ENCODE results near the gene MICALL2.

The MICALL2 gene

DNA sequence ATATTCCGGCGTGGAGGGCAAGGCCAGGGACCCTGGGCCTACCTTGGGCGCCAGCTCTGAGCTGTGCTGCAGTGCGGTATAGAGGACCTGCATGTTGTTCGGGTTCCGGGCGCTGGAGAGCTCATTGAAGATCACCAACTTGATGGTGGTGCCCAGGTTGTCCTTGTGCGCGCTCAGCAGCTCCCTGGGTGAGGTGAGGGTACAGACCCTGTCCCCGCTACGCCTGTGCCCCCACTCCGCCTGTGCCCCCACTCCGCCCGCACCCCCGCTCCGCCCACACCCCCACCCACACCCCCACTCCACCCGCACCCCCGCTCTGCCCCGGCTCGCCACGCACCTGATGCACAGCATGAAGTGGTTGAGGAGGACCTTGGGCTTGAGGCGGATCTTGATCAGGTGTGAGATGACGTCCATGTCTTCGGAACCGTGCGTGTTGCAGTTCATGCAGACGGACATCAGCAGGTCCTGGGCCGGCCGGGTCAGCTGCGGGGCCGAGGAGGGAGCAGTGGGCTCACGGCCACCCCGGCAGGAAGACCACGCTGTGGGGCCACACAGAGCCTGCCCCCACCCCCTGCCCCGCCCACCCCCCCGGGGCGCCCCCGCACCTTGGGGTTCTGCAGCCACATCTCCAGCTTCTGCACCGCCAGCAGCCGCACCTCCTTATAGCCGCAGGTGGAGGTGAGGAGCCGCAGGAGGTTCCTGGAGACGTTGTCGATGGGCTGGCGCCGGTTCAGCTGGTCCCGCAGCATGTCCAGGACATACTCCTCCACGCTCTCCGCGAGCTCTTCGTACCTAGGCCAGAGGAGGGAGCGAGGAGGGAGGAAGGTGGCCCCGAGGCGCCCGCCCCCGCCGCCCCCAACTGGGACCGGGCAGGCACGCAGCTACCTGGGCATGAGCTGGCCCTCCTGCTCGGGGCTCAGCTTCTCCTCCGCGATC is 39.4 kb upstream of the MICALL2 start:
- H3K4me1 ChIP-seq (ENCODE audit: control insufficient read depth, insufficient read depth, low read length), result no peaks in the 10 kb centered on the region
- H3K36me3 ChIP-seq (ENCODE audit: control insufficient read depth, insufficient read depth, low read length), result peaks cover 82% of the 10 kb centered on the region
- H3K4me3 ChIP-seq (ENCODE audit: low read depth, low read length), result no peak overlapping the region
- H3K9me3 ChIP-seq (ENCODE audit: control insufficient read depth, insufficient read depth, low read depth, low read length), result no peaks in the 10 kb centered on the region
- no peak overlapping the region for H3K27ac ChIP-seq (ENCODE audit: low read depth, low read length)
- no peak overlapping the region for H3K9ac ChIP-seq (ENCODE audit: low read length)
- H3K27me3 ChIP-seq (ENCODE audit: control insufficient read depth, insufficient read depth, low read length), result no peaks in the 10 kb centered on the region

DNA sequence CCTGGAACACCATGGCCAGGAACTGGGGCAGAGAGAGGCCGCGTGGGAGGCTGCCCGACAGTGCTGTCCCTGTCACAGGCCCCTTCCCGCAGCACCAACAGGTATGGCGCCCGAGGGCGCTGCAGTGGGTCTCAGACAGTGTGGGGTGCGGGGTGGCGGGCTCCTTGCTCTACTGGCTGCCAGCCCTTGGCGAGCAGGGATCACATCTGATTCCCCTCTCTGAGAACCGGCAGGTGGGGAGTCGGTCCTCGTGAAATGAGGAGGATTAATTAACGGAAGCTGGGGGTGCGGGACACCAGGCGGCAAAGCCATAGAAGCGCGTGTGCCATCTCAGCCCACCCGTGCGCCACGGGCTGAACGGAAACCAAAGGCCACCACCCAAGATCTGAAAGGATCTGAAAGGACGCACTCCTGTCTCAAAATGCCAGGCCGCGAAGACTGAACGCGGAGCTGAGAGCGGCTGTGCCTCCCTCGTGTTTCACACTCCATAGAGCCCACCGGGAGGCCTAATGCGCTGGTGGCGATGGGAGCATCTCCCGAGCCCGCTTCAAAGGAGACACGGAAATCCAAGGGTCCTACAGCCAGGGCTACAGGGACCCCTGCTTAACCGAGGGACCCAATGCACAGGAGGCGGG is 38.1 kb upstream of the MICALL2 start:
- Histone ChIP-seq H3K9ac (ENCODE audit: low read length) (no peak overlapping the region), H3K36me3 (ENCODE audit: control insufficient read depth, insufficient read depth, low read length) (peaks cover 84% of the 10 kb centered on the region)

DNA sequence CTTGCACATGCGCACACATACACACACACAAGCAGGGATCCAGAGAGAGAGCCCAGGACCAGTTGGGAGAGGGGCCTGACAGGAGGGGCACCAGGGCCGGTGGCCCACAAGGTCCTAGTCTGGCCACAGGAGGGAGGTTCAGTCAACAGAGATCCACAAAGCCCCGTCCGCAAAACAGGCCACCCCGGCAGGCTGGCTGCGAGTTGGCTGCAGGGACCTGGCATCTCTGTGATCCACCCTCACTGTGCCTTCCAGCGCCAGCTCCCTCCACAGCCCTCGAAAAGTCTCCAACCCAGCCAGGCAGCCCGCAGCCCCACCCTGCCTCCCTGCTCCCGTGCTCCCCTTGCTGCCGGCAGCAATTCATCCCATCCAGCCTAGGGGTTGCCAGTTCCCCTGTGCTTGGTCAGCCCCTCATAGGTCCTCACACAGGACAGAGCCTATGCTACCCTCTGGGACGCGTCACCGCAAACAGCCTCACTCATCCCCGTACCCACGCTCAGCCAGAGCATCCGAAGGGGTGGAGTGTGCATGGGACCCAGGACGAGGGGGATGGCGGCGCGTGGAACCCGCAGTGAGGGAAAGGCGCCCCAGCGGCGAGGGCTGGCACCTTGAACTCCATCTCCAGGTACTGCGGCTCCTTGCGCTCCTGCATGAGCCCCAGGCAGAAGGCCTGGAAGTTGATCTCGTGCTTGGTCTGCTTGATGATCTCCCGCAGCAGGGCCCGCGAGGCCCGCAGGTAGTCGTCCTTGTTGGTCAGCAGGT is 37.4 kb upstream of the MICALL2 start:
- H3K4me1 ChIP-seq (ENCODE audit: control insufficient read depth, insufficient read depth, low read length), result no peaks in the 10 kb centered on the region
- H3K27me3 ChIP-seq (ENCODE audit: control insufficient read depth, insufficient read depth, low read length), result no peaks in the 10 kb centered on the region
- H3K27ac ChIP-seq (ENCODE audit: low read depth, low read length), result no peak overlapping the region
- no peaks in the 10 kb centered on the region for H3K9me3 ChIP-seq (ENCODE audit: control insufficient read depth, insufficient read depth, low read depth, low read length)
- peaks cover 84% of the 10 kb centered on the region for H3K36me3 ChIP-seq (ENCODE audit: control insufficient read depth, insufficient read depth, low read length)
- no peak overlapping the region for H3K4me3 ChIP-seq (ENCODE audit: low read depth, low read length)
- no peak overlapping the region for H3K9ac ChIP-seq (ENCODE audit: low read length)

More for the DNA sequence above, 38.1 kb upstream of the MICALL2 start:
- Histone ChIP-seq H3K27ac (ENCODE audit: low read depth, low read length) (no peak overlapping the region), H3K27me3 (ENCODE audit: control insufficient read depth, insufficient read depth, low read length) (no peaks in the 10 kb centered on the region), H3K4me3 (ENCODE audit: low read depth, low read length) (no peak overlapping the region), H3K9me3 (ENCODE audit: control insufficient read depth, insufficient read depth, low read depth, low read length) (no peaks in the 10 kb centered on the region), H3K4me1 (ENCODE audit: control insufficient read depth, insufficient read depth, low read length) (no peaks in the 10 kb centered on the region)

DNA sequence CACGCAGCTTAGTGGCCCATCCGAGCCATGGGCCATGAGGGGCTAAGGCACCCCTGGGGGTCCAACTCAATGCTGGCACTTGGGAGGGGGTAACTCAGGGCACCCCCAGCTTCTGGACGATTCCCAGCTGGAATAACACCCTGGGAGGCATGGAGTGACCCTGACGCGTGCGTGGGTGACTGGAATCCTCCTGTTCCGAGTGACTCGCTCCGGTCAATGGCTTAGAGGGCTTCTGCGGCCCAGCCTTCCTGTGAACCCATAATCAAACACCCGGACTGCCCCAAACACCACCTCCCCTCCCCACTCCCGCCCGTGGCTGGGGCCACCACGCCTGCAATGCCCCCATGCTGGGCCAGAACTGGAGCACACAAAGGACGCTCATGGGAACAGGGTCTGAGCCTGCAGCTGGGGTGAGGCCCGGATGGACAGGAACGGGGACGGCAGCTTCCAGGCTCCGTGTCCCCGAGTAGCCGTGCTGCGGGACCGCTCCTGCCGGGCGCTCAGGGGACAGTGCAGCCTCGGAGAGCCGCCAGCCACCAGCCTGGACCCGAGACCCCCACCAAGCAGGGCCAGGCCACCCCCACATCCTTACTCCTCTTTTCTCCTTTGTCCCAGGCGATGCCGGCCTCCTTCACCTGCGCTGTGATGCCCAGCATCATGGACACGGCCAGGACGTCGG is 36.4 kb upstream of the MICALL2 start:
- Histone ChIP-seq H3K9ac (ENCODE audit: low read length) (no peak overlapping the region), H3K4me1 (ENCODE audit: control insufficient read depth, insufficient read depth, low read length) (no peaks in the 10 kb centered on the region), H3K27ac (ENCODE audit: low read depth, low read length) (no peak overlapping the region), H3K27me3 (ENCODE audit: control insufficient read depth, insufficient read depth, low read length) (no peaks in the 10 kb centered on the region), H3K36me3 (ENCODE audit: control insufficient read depth, insufficient read depth, low read length) (peaks cover 88% of the 10 kb centered on the region), H3K9me3 (ENCODE audit: control insufficient read depth, insufficient read depth, low read depth, low read length) (no peaks in the 10 kb centered on the region), H3K4me3 (ENCODE audit: low read depth, low read length) (no peak overlapping the region)

DNA sequence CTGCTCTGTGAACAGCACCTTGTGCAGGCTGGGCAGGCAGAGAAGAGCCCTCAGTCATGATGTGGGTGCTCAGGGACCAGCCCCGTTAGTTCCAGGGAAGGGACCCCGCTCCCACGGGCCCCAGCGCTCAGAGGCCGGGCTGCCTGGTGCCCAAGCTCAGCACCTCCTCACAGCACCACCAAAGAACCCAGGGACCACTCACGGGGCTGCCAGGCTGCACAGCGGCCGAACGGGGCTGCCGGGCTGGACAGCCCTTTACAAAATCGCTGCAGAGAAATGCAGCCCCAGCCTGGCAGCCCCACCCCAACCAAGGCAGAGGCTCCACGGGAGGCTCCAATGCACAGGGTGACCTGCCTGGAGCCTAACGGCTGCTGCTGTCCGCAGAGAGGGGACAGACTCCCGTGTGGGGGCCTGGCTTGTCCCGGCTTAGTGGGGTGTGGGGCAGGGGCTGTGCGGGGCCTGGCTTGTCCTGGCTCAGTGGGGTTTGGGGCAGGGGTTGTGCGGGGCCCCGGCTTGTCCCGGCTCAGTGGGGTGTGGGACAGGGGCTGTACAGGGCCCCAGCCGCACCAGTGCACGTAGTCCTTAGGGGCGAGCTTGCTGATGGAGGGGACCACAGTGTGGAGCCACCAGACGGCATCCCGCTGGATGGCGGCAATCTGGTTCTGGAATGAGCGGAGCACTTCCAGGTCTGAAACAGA is 35.7 kb upstream of the MICALL2 start:
- H3K4me3 ChIP-seq (ENCODE audit: low read depth, low read length), result no peak overlapping the region
- H3K9ac ChIP-seq (ENCODE audit: low read length), result no peak overlapping the region
- H3K4me1 ChIP-seq (ENCODE audit: control insufficient read depth, insufficient read depth, low read length), result no peaks in the 10 kb centered on the region
- H3K27ac ChIP-seq (ENCODE audit: low read depth, low read length), result no peak overlapping the region
- no peaks in the 10 kb centered on the region for H3K9me3 ChIP-seq (ENCODE audit: control insufficient read depth, insufficient read depth, low read depth, low read length)
- H3K36me3 ChIP-seq (ENCODE audit: control insufficient read depth, insufficient read depth, low read length), result peaks cover 88% of the 10 kb centered on the region
- H3K27me3 ChIP-seq (ENCODE audit: control insufficient read depth, insufficient read depth, low read length), result no peaks in the 10 kb centered on the region

DNA sequence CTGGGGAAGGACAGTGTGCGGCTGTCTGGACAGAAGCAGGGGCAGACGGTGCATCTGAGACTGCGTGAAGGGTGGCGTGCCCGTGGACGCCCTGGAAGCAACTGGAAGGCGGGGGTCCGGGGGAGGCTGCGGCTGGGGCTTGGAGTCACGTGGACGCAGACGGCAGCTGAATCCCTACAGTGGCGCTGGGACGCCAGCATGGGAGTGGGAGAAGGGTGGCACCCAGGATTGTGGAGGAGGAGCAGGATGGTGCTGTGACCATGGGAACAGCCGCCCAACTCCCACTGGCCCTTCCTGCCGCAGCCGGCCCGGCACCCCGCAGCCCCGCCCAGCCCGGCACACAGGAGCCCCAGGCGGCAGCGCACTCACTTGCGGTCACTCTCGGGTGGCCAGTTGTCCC is 35.2 kb upstream of the MICALL2 start:
- no peaks in the 10 kb centered on the region for H3K4me1 ChIP-seq (ENCODE audit: control insufficient read depth, insufficient read depth, low read length)
- peaks cover 88% of the 10 kb centered on the region for H3K36me3 ChIP-seq (ENCODE audit: control insufficient read depth, insufficient read depth, low read length)

DNA sequence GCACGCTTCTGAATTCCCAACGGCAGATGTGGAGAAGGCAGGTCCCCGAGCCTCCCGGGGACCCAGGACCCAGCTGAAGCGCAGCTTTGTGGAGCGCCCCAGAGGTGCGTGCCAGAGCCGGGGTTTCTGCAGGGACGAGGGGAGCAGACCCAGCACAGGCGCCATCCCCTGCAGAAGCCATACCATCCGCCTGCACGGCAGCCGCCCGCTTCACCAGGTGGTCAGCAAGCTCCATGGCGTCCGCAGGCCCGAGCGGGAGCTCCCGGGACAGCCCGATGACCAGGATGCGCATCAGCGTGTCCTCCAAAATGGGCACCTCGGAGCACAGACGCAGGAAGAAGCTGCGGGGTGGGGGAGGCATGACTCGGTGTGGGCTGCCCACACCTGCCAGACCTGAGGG is 34.3 kb upstream of the MICALL2 start:
- H3K9ac ChIP-seq (ENCODE audit: low read length), result no peak overlapping the region
- H3K27me3 ChIP-seq (ENCODE audit: control insufficient read depth, insufficient read depth, low read length), result no peaks in the 10 kb centered on the region
- peaks cover 90% of the 10 kb centered on the region for H3K36me3 ChIP-seq (ENCODE audit: control insufficient read depth, insufficient read depth, low read length)
- no peak overlapping the region for H3K27ac ChIP-seq (ENCODE audit: low read depth, low read length)
- no peaks in the 10 kb centered on the region for H3K9me3 ChIP-seq (ENCODE audit: control insufficient read depth, insufficient read depth, low read depth, low read length)
- no peak overlapping the region for H3K4me3 ChIP-seq (ENCODE audit: low read depth, low read length)
- no peaks in the 10 kb centered on the region for H3K4me1 ChIP-seq (ENCODE audit: control insufficient read depth, insufficient read depth, low read length)

More for the DNA sequence above, 35.2 kb upstream of the MICALL2 start:
- Histone ChIP-seq H3K27ac (ENCODE audit: low read depth, low read length) (no peak overlapping the region), H3K9me3 (ENCODE audit: control insufficient read depth, insufficient read depth, low read depth, low read length) (no peaks in the 10 kb centered on the region), H3K9ac (ENCODE audit: low read length) (no peak overlapping the region), H3K27me3 (ENCODE audit: control insufficient read depth, insufficient read depth, low read length) (no peaks in the 10 kb centered on the region), H3K4me3 (ENCODE audit: low read depth, low read length) (no peak overlapping the region)

DNA sequence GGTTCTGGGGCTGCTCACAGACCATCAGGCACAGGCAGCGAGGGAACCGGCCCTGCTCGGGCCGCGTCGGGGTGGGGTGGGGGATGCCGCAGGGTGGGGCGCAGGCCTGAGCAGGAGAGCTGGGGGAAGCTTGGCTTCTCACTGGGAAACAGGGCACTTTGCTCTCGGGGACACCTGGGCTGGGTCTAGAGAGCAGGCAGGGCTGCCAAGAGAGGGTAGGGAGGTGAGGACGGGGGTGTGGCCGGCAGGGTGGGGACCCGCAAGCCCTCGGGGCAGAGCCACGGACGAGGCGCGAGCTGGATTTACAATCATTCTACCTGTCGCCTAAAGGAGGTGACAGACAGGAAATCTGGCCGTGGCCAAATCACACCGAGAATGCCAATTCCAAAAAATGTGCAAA is 33.9 kb upstream of the MICALL2 start:
- no peak overlapping the region for H3K27ac ChIP-seq (ENCODE audit: low read depth, low read length)
- H3K27me3 ChIP-seq (ENCODE audit: control insufficient read depth, insufficient read depth, low read length), result no peaks in the 10 kb centered on the region
- H3K4me3 ChIP-seq (ENCODE audit: low read depth, low read length), result no peak overlapping the region
- no peak overlapping the region for H3K9ac ChIP-seq (ENCODE audit: low read length)
- H3K36me3 ChIP-seq (ENCODE audit: control insufficient read depth, insufficient read depth, low read length), result peaks cover 91% of the 10 kb centered on the region
- H3K9me3 ChIP-seq (ENCODE audit: control insufficient read depth, insufficient read depth, low read depth, low read length), result no peaks in the 10 kb centered on the region
- H3K4me1 ChIP-seq (ENCODE audit: control insufficient read depth, insufficient read depth, low read length), result no peaks in the 10 kb centered on the region

DNA sequence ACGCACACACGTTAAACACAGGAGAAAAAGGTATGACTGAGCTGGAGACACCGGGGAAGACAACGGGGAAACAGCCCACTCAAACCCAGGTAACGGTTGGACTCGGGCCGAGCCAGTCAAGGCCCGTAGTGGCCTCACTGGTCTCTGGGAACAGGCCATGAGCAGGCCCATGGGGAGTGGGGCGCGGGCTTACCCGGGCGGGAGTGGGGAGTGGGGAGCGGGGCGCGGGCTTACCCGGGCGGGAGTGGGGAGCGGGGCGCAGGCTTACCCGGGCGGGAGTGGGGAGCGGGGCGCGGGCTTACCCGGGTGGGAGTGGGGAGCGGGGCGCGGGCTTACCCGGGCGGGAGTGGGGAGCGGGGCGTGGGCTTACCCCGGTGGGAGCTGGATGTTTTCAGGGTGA is 33.4 kb upstream of the MICALL2 start:
- Histone ChIP-seq H3K9ac (ENCODE audit: low read length) (no peak overlapping the region), H3K27me3 (ENCODE audit: control insufficient read depth, insufficient read depth, low read length) (no peaks in the 10 kb centered on the region), H3K9me3 (ENCODE audit: control insufficient read depth, insufficient read depth, low read depth, low read length) (no peaks in the 10 kb centered on the region), H3K27ac (ENCODE audit: low read depth, low read length) (no peak overlapping the region), H3K4me1 (ENCODE audit: control insufficient read depth, insufficient read depth, low read length) (no peaks in the 10 kb centered on the region), H3K36me3 (ENCODE audit: control insufficient read depth, insufficient read depth, low read length) (peaks cover 91% of the 10 kb centered on the region), H3K4me3 (ENCODE audit: low read depth, low read length) (no peak overlapping the region)

DNA sequence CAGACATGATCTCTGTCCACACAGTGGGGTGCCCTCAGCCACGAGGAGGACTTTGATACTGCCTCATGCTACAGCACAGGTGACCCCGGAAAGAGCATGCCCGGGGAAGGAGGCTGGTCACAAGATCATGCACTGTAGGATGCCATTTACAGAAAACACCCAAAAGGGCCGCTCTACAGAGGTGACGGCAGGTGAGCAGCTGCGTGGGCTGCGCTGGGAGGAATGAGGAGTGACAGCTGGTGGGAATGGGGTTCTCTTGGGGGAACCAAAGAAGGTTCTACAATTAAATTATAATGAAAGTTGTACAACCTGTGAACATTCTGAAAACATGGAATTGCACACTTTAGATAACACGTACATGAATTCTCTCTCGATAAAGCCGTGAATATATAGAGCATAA is 33.0 kb upstream of the MICALL2 start:
- no peak overlapping the region for H3K27ac ChIP-seq (ENCODE audit: low read depth, low read length)
- H3K4me1 ChIP-seq (ENCODE audit: control insufficient read depth, insufficient read depth, low read length), result no peaks in the 10 kb centered on the region
- no peak overlapping the region for H3K4me3 ChIP-seq (ENCODE audit: low read depth, low read length)

More for the DNA sequence above, 33.0 kb upstream of the MICALL2 start:
- Histone ChIP-seq H3K27me3 (ENCODE audit: control insufficient read depth, insufficient read depth, low read length) (no peaks in the 10 kb centered on the region), H3K9ac (ENCODE audit: low read length) (no peak overlapping the region), H3K9me3 (ENCODE audit: control insufficient read depth, insufficient read depth, low read depth, low read length) (no peaks in the 10 kb centered on the region), H3K36me3 (ENCODE audit: control insufficient read depth, insufficient read depth, low read length) (peaks cover 91% of the 10 kb centered on the region)

Measured in HUES6 (cell line).